A549 (cell line): Measurements from ENCODE around the gene TNK1.

Experiments
- CBX8 ChIP-seq: fragments of 200-600 bp; sonication (generic); IDR thresholded peaks from 2 replicates; pipeline ENCODE4 v1.6.1; 2016
- CEBPB ChIP-seq, 2 experiments: fragments of >200 bp in 1 of 2; sonication (Bioruptor Twin) in 1 of 2; formaldehyde crosslinking in 1 of 2; IDR thresholded peaks; 2 replicates each; pipeline ENCODE4 v1.6.1; 2012 to 2016
- CTCF ChIP-seq: fragments of >200 bp; sonication (Bioruptor Twin); formaldehyde crosslinking; IDR thresholded peaks from 3 replicates; pipeline ENCODE4 v1.5.1; 2016
- EP300 ChIP-seq, 2 experiments: fragments of >200 bp; sonication (Bioruptor Twin); formaldehyde crosslinking; IDR thresholded peaks; 2 replicates in 1 of 2; 3 replicates in 1 of 2; pipeline ENCODE4 v1.6.1; 2016 to 2017
- KDM1A ChIP-seq: fragments of 200-600 bp; sonication (generic); IDR thresholded peaks from 2 replicates; pipeline ENCODE4 v1.6.1; 2016; ENCODE audit warnings: low read depth, mild to moderate bottlenecking
- KDM5A ChIP-seq: fragments of 200-600 bp; sonication (generic); IDR thresholded peaks from 2 replicates; pipeline ENCODE4 v1.6.1; 2016; ENCODE audit warnings: antibody characterized with exemption, mild to moderate bottlenecking
- MAX ChIP-seq: IDR thresholded peaks from 2 replicates; pipeline ENCODE4 v1.6.1; 2012
- POLR2A ChIP-seq: IDR thresholded peaks from 2 replicates; pipeline ENCODE4 v1.6.1; 2012; ENCODE audit warnings: mild to moderate bottlenecking, low read length
- RCOR1 ChIP-seq: fragments of 150-350 bp; IDR thresholded peaks from 2 replicates; pipeline ENCODE4 v1.6.1; 2014; ENCODE audit warnings: antibody characterized with exemption, low read length, low read depth
- RFX5 ChIP-seq: fragments of 450-650 bp; IDR thresholded peaks from 2 replicates; pipeline ENCODE4 v1.7.1; 2014; ENCODE audit warnings: antibody characterized with exemption, mild to moderate bottlenecking, moderate library complexity

GRCh38 chr17:7423679-7424078, 42.8 kb downstream of the TNK1 start:
- TF ChIP-seq POLR2A, result no peak
- TF ChIP-seq CTCF, result no peak
- no peak for TF ChIP-seq CEBPB (IDR thresholded peaks at IDR 0.05)
- TF ChIP-seq KDM5A, result no peak
- TF ChIP-seq RFX5, result no peak
- no peak for TF ChIP-seq MAX
- no peak for TF ChIP-seq EP300 (IDR thresholded peaks at IDR 0.05)
- no peak for TF ChIP-seq CBX8
- TF ChIP-seq RCOR1, result no peak
- TF ChIP-seq KDM1A, result no peak
